Measurements from ENCODE around the gene PNPLA7. TPM values are rescaled to one million over a fixed set of nuclear protein-coding genes. Genes with fewer than 3 reads are reported as not detected.

PNPLA7 gene
- 1.3 to 1.6 TPM (median 1.6 TPM) in 3 replicates for total RNA-seq (2021)
- Bru-seq, nascent RNA = percentile 18 among the genes with signal in this experiment
- long read RNA-seq, experiment 1, partial matches to known transcripts = 2 of 3 reads
- long read RNA-seq, experiment 1, other reads (novel, unspliced or antisense) = 1 of 3 reads
- long read RNA-seq, experiment 2, partial matches to known transcripts = 0 of 1 reads
- long read RNA-seq, experiment 2, other reads (novel, unspliced or antisense) = 1 of 1 reads
- long read RNA-seq, experiment 3 = 0 reads

- TF ChIP-seq NR3C1 (CRISPR knock-in tag; conservative IDR thresholded peaks at IDR 0.05; ENCODE audit: low read depth) (no peak), ZNF425 (CRISPR knock-in tag; conservative IDR thresholded peaks at IDR 0.05) (no peak), MYBL2 (CRISPR knock-in tag; IDR thresholded peaks at IDR 0.05) (no peak), OVOL2 (CRISPR knock-in tag; IDR thresholded peaks at IDR 0.05; ENCODE audit: borderline replicate concordance) (no peak), MAX (CRISPR knock-in tag; IDR thresholded peaks at IDR 0.05) (peak; percentile 75), USF1 (CRISPR knock-in tag; IDR thresholded peaks at IDR 0.05) (peak; percentile 66; the same call in 1 of the 2 replicates), USF2 (CRISPR knock-in tag; IDR thresholded peaks at IDR 0.05) (peak; percentile 64), ARID4B (CRISPR knock-in tag; IDR thresholded peaks at IDR 0.05; ENCODE audit: borderline replicate concordance) (no peak), CREM (CRISPR knock-in tag; IDR thresholded peaks at IDR 0.05) (no peak), NFYB (CRISPR knock-in tag; conservative IDR thresholded peaks at IDR 0.05; ENCODE audit: low read depth) (no peak), ZBTB21 (CRISPR knock-in tag; IDR thresholded peaks at IDR 0.05; ENCODE audit: borderline replicate concordance) (no peak), CTCF (IDR thresholded peaks at IDR 0.05) (no peak), CDX4 (CRISPR knock-in tag; IDR thresholded peaks at IDR 0.05; ENCODE audit: borderline replicate concordance) (no peak), FOXK1 (CRISPR knock-in tag; IDR thresholded peaks at IDR 0.05) (peak; percentile 98), GTF2I (CRISPR knock-in tag; conservative IDR thresholded peaks at IDR 0.05) (no peak)
- Mint-ChIP-seq H3K4me1 (peaks cover 7% of the 10 kb centered on the region), H3K27me3 (ENCODE audit: low read depth) (peaks cover 3% of the 10 kb centered on the region), H3K27ac (no peak within 1 kb of the TSS), H3K4me3 (peak within 1 kb of the TSS; percentile 69), H3K36me3 (peaks cover 36% of the 10 kb centered on the region), H3K9me3 (peaks cover 18% of the 10 kb centered on the region)
- CTCF ChIA-PET = interaction anchor here (0.5 to 1.4 kb wide), 6 partner anchors 15 to 502 kb away, joined by 3 to 6 read pairs (median 4); partner anchors contain the start of genes ENTPD8 and ZMYND19
- DNase-seq (ENCODE audit: low spot score) = peak; percentile 80
- POLR2A ChIA-PET = interaction anchor here (0.5 to 1.0 kb wide), 3 partner anchors 8 to 309 kb away, joined by 3 to 6 read pairs (median 3); partner anchors contain the start of gene TUBB4B
- peak; percentile 60 for ATAC-seq
These were observed at the start of gene PNPLA7 for GRCh38 chr9:137550231-137550621. TSS of gene PNPLA7 (minus strand) at chr9:137550402. CDS start at chr9:137550197, 205 bp downstream.
